ENCODE measurements around the gene THAP9. TPM values are rescaled to one million over a fixed set of nuclear protein-coding genes. Genes with fewer than 3 reads are reported as not detected.

THAP9 gene
- total RNA-seq, 2 experiments from 2014 or later = 3.1 to 3.3 TPM

GRCh38 chr4:82965763-82966162 lies 65.2 kb downstream of the THAP9 start:
- no peak overlapping the region for H3K27ac Mint-ChIP-seq
- POLR2A ChIA-PET = no interaction called here

GRCh38 chr4:82968972-82969371 lies 68.4 kb downstream of the THAP9 start:
- DNase-seq (no peak), ATAC-seq (no peak)
- ChIA-PET POLR2A (no interaction called here), CTCF (no interaction called here)
- Mint-ChIP-seq H3K27ac (no peak overlapping the region), H3K9me3 (ENCODE audit: insufficient read depth) (no peaks in the 10 kb centered on the region), H3K27me3 (ENCODE audit: low read depth) (no peaks in the 10 kb centered on the region), H3K4me1 (ENCODE audit: low read depth) (no peaks in the 10 kb centered on the region), H3K4me3 (no peak overlapping the region), H3K36me3 (ENCODE audit: low read depth) (peaks cover 67% of the 10 kb centered on the region)

More at GRCh38 chr4:82965763-82966162, 65.2 kb downstream of the THAP9 start:
- DNase-seq (no peak), ATAC-seq (no peak)
- Mint-ChIP-seq H3K4me3 (no peak overlapping the region), H3K9me3 (ENCODE audit: insufficient read depth) (no peaks in the 10 kb centered on the region), H3K27me3 (ENCODE audit: low read depth) (no peaks in the 10 kb centered on the region), H3K4me1 (ENCODE audit: low read depth) (no peaks in the 10 kb centered on the region), H3K36me3 (ENCODE audit: low read depth) (peaks cover 65% of the 10 kb centered on the region)
- CTCF ChIA-PET = interaction anchor here (1.1 to 1.5 kb wide), 3 partner anchors 10 to 319 kb away, joined by 3 read pairs; partner anchors contain the start of gene COQ2

GRCh38 chr4:82969414-82969813 lies 68.9 kb downstream of the THAP9 start:
- Mint-ChIP-seq H3K4me3 (no peak overlapping the region), H3K36me3 (ENCODE audit: low read depth) (peaks cover 66% of the 10 kb centered on the region), H3K27me3 (ENCODE audit: low read depth) (no peaks in the 10 kb centered on the region), H3K27ac (no peak overlapping the region), H3K9me3 (ENCODE audit: insufficient read depth) (no peaks in the 10 kb centered on the region), H3K4me1 (ENCODE audit: low read depth) (no peaks in the 10 kb centered on the region)
- CTCF ChIA-PET = no interaction called here
- DNase-seq (no peak), ATAC-seq (no peak)
- POLR2A ChIA-PET = interaction anchor here (0.6 kb wide), 1 partner anchor 474 kb away, joined by 3 read pairs; no protein-coding TSS in a partner anchor

Other genes with a start within 250 kb of the THAP9 start
- 1 to 10 TPM; 2.9 to 3.1 TPM for gene SCD5, start 101.9 kb upstream of the THAP9 start, total RNA-seq
- 100 to 1,000 TPM; 111 to 113 TPM for gene SEC31A, start 9.6 kb upstream of the THAP9 start, total RNA-seq
- 10 to 100 TPM; 40.2 to 42.1 TPM for gene LIN54, start 110.1 kb downstream of the THAP9 start, total RNA-seq
- gene COPS4, start 134.4 kb downstream of the THAP9 start, total RNA-seq = 10 to 100 TPM; 33.7 to 34.6 TPM
- 100 to 1,000 TPM; 193 to 198 TPM for gene PLAC8, start 214.0 kb downstream of the THAP9 start, total RNA-seq